ENCODE data around the gene ZNF628.

- TF ChIP-seq CTCF (IDR thresholded peaks at IDR 0.05) (no peak), EP300 (IDR thresholded peaks at IDR 0.05) (no peak), POLR2AphosphoS5 (IDR thresholded peaks at IDR 0.05) (no peak)
These were observed 14.3 kb downstream of the ZNF628 start for GRCh38 chr19:55490478-55491432.
